ENCODE results near the gene MOB1A. TPM values are rescaled to one million over a fixed set of nuclear protein-coding genes. Genes with fewer than 3 reads are reported as not detected.

The MOB1A gene
- total and polyA plus RNA-seq, 2 of the 13 experiments (the other 11 are each of a cell fraction or from before 2014, with no cell fraction given) = 48.2 to 139 TPM

- intact Hi-C loops (cut with micrococcal nuclease; ENCODE audit: unreplicated experiment) (loop anchor here (2.0 to 5.0 kb wide), 2 partner anchors 19 to 51 kb away; partner anchors contain the start of genes BOLA3 and MOB1A), in situ Hi-C loops (cut with HindIII; ENCODE audit: extremely low pct_ligation_motif_present, low pct_unique_long_range_greater_than_20kb) (no loop called here)
- peaks cover 64% of the 10 kb centered on the region for H3K4me1 ChIP-seq (ENCODE audit: insufficient read depth, low read length)
- DNase-seq (ENCODE audit: low spot score) (no peak), ATAC-seq (no peak), FAIRE-seq (peak; percentile 54)
- peak overlapping the region; percentile 63 for H3K4me2 ChIP-seq (ENCODE audit: low read depth, low read length)
- H3K27me3 ChIP-seq (ENCODE audit: control insufficient read depth in 1 of 2, insufficient read depth in 2 of 2, low read length in 2 of 2) = no peaks in the 10 kb centered on the region; a peak in 1 of 5 replicates
- H3K79me2 ChIP-seq (ENCODE audit: insufficient read depth, low read length) = peaks cover 39% of the 10 kb centered on the region
- CTCF ChIA-PET (ENCODE audit: low intra/inter-chr PET ratio, low total read pairs) = no interaction called here
- TSS peak; percentile 84 for BruUV-seq (replicated peaks)
- peak overlapping the region; percentile 26; the same call in 1 of the 2 replicates for H3K9ac ChIP-seq (ENCODE audit: insufficient read depth, low read depth, low read length)
- 51% methylated on average over 18 of the region's 18 CpGs for WGBS (ENCODE audit: low lambda C conversion rate)
- H3K27ac ChIP-seq (ENCODE audit: extremely low read length, insufficient read depth, low read length) = peak overlapping the region; percentile 94
- H3K9me3 ChIP-seq (ENCODE audit: low read length) = no peaks in the 10 kb centered on the region
- peak overlapping the region; percentile 6 for H2AFZ ChIP-seq (ENCODE audit: low read length)
- peaks cover 0 to 7% of the 10 kb centered on the region in 2 experiments; a peak in 1 of 5 replicates for H3K36me3 ChIP-seq (replicated peaks in 1 of 2; ENCODE audit: control insufficient read depth in 1 of 2, insufficient read depth in 2 of 2, low read length in 2 of 2)
- POLR2A ChIA-PET = interaction anchor here (1.1 to 5.6 kb wide), 9 partner anchors 10 to 242 kb away, joined by 3 to 53 read pairs (median 5); partner anchors contain the start of gene MOB1A
- peak overlapping the region in 1 of 3 experiments; percentile 78; a peak in 2 of 6 replicates for H3K4me3 ChIP-seq (replicated peaks in 1 of 3; ENCODE audit: insufficient read depth in 1 of 3, low read depth in 2 of 3, low read length in 3 of 3)
- H4K20me1 ChIP-seq (ENCODE audit: insufficient read depth, low read length) = peaks cover 34% of the 10 kb centered on the region
- TF ChIP-seq THAP8 (CRISPR knock-in tag; IDR thresholded peaks at IDR 0.05; ENCODE audit: borderline replicate concordance) (no peak), ZNF883 (CRISPR knock-in tag; IDR thresholded peaks at IDR 0.05; ENCODE audit: not compliant biosample characterization) (no peak), EP300 (IDR thresholded peaks at IDR 0.05; ENCODE audit: low read depth in 2 of 2, low read length in 2 of 2) (0 out of 4 replicates have a peak, but pooled peaks of 1 of the 2 experiments have one; percentile 16), EP300 (CRISPR knock-in tag; IDR thresholded peaks at IDR 0.05; ENCODE audit: borderline replicate concordance) (no peak), FOXO4 (CRISPR knock-in tag; conservative IDR thresholded peaks at IDR 0.05) (no peak), HBP1 (CRISPR knock-in tag; IDR thresholded peaks at IDR 0.05; ENCODE audit: low read depth) (peak; percentile 44; the same call in 1 of the 2 replicates), NONO (IDR thresholded peaks at IDR 0.05) (no peak), NONO (CRISPR knock-in tag; conservative IDR thresholded peaks at IDR 0.05) (no peak), KLF6 (CRISPR knock-in tag; IDR thresholded peaks at IDR 0.05) (no peak), GATAD2A (CRISPR knock-in tag; IDR thresholded peaks at IDR 0.05) (no peak), ZNF770 (CRISPR knock-in tag; IDR thresholded peaks at IDR 0.05) (peak; percentile 40; the same call in 1 of the 2 replicates), ZNF124 (CRISPR knock-in tag; IDR thresholded peaks at IDR 0.05) (no peak), ZNF354B (CRISPR knock-in tag; IDR thresholded peaks at IDR 0.05) (peak; percentile 16; the same call in 1 of the 2 replicates), ZFP62 (CRISPR knock-in tag; IDR thresholded peaks at IDR 0.05) (no peak), ZBTB42 (CRISPR knock-in tag; IDR thresholded peaks at IDR 0.05) (0 out of 2 replicates have a peak, but pooled peaks have one; percentile 21), ZBTB25 (CRISPR knock-in tag; IDR thresholded peaks at IDR 0.05) (no peak), DBP (CRISPR knock-in tag; IDR thresholded peaks at IDR 0.05; ENCODE audit: not compliant biosample characterization) (peak; percentile 15)
Observed at GRCh38 chr2:74198023-74198460, 19.4 kb upstream of the MOB1A start.
